Measurements from ENCODE around the gene HSD3B1.

HSD3B1 gene

DNA sequence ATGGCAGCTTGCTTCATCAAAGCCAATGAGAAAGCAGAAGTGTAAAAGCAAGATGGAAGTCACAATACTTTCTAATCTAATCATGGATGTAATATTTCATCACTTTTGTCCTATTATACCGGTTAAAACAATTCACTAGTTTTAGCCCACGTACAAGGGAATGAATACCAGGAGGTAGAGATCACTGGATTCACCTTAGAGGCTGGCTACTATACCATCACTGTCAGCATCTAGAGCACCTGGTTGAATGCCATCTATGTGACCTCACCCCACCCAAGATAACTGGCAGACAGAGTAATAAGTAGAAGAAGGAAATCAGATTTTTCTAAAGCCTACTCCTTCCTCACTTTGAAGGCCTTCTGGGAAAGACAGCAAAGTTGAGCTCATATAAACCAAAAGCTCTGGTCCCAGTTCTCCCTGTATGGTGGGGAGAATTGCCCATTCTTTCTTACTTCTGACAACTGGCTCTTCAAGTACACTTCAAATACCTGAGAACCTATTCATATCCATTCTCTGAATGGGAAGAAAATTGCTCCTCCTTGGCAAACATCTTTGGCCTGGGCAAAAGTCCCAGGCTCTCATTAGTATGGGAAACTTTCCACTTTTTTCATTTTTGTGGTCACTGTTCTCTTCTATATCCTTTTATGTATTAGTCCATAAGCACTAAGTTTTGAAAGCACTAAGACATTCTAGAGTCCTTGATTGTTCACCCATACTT lies 24.8 kb downstream of the HSD3B1 start:
- TF ChIP-seq, protein P1, sequence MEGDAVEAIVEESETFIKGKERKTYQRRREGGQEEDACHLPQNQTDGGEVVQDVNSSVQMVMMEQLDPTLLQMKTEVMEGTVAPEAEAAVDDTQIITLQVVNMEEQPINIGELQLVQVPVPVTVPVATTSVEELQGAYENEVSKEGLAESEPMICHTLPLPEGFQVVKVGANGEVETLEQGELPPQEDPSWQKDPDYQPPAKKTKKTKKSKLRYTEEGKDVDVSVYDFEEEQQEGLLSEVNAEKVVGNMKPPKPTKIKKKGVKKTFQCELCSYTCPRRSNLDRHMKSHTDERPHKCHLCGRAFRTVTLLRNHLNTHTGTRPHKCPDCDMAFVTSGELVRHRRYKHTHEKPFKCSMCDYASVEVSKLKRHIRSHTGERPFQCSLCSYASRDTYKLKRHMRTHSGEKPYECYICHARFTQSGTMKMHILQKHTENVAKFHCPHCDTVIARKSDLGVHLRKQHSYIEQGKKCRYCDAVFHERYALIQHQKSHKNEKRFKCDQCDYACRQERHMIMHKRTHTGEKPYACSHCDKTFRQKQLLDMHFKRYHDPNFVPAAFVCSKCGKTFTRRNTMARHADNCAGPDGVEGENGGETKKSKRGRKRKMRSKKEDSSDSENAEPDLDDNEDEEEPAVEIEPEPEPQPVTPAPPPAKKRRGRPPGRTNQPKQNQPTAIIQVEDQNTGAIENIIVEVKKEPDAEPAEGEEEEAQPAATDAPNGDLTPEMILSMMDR (IDR thresholded peaks at IDR 0.05; ENCODE audit: extremely low read depth, missing control alignments), result no peak

DNA sequence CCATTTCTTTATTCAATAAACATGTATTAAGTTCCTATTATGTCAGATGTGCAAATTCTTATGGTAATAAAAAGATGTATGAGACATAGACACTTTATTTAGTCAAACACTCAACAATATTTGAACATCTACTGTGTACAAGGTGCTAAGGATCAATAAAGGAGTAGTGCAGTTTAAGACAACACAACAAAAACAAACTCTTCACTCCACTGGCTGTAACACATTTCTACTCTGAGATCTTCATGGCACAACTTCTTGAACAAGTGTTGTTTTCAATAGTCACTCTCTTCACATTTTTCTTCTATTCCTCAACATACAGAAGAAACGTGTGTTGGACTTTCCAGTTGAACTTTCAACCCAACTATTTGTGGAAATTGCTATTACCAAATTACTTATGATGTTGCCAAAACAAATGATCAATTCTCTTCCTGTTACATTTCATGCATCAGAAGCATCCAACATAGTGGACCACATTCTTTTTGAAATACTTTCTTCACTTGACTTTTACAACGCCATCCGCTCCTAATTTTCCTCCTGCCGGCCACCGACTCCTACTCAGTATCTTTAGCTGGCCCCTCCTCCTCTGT lies 25.4 kb downstream of the HSD3B1 start:
- TF ChIP-seq, protein P1 (IDR thresholded peaks at IDR 0.05; ENCODE audit: extremely low read depth, missing control alignments), result no peak
- DNase-seq (ENCODE audit: low spot score), result no peak

More for the DNA sequence above, 24.8 kb downstream of the HSD3B1 start:
- no peak for DNase-seq (ENCODE audit: low spot score)

DNA sequence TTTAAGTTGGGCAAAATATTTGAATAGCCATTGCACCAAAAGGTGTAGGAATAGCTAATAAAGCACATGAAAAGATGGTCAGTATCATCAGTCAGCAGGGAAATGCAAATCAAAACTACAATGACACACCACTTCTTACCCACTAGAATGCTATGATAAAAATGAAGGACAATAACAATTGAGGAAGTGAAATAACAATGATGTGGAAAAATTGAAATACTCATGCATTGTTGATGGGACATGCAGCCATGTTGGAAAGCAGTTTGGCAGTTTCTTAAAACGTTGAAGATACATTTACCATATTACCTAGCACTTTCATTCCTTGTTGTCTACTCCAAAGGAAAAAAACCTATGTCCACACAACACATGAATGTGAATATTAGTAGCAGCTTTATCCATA lies 28.4 kb downstream of the HSD3B1 start:
- DNase-seq (ENCODE audit: low spot score), result no peak
- TF ChIP-seq, protein P1 (IDR thresholded peaks at IDR 0.05; ENCODE audit: extremely low read depth, missing control alignments), result no peak

DNA sequence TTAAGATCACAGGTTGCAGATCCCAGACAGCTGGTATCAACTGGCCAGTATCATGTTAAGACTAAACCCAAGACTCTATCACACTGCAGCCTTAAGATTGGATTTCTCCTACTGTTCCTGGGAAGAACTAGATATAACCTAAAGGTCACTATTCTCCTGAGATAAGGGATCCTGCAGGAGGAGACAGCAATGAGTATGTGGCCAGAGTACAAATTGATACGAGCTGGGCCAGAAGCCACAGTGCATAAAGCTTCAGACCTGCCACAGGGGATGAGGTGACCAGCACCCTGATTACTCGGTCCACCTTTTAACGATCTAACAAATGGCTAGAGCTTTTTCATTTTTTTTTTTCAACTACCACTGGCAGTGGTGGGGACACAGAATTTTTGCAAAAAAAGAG lies 31.0 kb downstream of the HSD3B1 start:
- TF ChIP-seq, protein P1 (IDR thresholded peaks at IDR 0.05; ENCODE audit: extremely low read depth, missing control alignments), result no peak
- DNase-seq (ENCODE audit: low spot score), result no peak

DNA sequence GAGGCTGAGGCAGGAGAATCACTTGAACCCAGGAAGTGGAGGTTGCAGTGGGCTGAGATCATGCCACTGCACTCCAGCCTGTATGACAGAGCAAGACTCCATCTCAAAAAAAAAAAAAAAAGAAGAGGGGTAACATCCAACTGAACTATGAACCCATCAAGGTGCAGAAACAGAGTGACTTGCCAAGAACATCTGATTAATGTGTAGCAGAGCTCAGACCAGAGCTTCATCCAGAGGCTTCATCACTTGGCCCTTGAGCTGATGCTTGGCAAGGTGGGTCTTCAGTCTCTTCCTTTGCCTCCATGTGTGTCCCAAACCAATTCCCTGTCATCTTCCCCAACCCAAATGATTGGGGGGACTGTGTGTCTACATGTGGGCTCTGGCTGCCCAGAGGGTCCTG lies 32.6 kb downstream of the HSD3B1 start:
- TF ChIP-seq, protein P1 (IDR thresholded peaks at IDR 0.05; ENCODE audit: extremely low read depth, missing control alignments), result no peak
- no peak for DNase-seq (ENCODE audit: low spot score)

DNA sequence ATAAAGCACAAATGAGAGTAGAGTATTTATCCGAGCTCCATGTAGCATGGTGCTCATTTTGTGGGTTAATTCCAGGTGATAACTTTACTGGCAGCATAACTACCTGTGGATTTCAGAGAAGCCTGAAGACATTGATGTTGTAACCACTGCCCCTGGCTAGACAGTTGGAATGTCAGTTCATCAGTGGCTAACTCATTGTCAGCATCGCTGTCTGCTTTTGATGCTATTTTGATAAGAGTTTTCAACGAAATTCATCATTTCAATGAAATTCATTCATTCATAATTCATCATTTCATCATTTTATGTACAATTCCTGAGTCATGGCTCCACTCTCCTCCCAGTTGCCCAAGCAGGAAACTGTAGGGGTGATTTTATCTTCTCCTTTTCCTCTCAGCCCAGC lies 34.4 kb downstream of the HSD3B1 start:
- TF ChIP-seq, protein P1 (IDR thresholded peaks at IDR 0.05; ENCODE audit: extremely low read depth, missing control alignments), result no peak
- no peak for DNase-seq (ENCODE audit: low spot score)

DNA sequence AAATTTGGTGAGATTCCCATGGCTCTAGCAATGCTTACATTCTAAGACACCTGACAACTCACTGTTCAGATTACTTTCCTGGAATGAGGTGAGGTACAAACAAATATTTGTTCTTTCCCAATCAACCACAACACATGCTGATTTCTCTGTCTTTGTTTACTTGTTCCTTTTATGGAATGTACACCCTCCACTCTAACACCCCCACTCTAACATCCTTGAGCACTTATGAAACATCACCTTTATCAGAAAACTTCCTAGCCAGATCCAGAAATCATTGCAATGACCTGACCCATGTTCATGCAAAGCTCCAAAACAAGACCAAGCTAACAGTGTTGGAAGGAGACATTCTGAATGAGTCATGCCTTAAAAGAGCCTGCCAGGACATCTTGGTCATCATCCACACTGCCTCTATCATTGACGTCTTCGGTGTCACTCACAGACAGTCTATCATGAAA lies 35.5 kb downstream of the HSD3B1 start:
- DNase-seq (ENCODE audit: low spot score), result no peak
- TF ChIP-seq, protein P1 (IDR thresholded peaks at IDR 0.05; ENCODE audit: extremely low read depth, missing control alignments), result no peak
